Inflammatory macrophage treated with lipopolysaccharide for 1 hour (primary cell): ENCODE data around the gene RNFT2.

Experiments
- DNase-seq, 2 donors: peaks; one replicate each; pipeline ENCODE4 v3.0.0-alpha.2; 2020 to 2022

Gene RNFT2

DNA sequence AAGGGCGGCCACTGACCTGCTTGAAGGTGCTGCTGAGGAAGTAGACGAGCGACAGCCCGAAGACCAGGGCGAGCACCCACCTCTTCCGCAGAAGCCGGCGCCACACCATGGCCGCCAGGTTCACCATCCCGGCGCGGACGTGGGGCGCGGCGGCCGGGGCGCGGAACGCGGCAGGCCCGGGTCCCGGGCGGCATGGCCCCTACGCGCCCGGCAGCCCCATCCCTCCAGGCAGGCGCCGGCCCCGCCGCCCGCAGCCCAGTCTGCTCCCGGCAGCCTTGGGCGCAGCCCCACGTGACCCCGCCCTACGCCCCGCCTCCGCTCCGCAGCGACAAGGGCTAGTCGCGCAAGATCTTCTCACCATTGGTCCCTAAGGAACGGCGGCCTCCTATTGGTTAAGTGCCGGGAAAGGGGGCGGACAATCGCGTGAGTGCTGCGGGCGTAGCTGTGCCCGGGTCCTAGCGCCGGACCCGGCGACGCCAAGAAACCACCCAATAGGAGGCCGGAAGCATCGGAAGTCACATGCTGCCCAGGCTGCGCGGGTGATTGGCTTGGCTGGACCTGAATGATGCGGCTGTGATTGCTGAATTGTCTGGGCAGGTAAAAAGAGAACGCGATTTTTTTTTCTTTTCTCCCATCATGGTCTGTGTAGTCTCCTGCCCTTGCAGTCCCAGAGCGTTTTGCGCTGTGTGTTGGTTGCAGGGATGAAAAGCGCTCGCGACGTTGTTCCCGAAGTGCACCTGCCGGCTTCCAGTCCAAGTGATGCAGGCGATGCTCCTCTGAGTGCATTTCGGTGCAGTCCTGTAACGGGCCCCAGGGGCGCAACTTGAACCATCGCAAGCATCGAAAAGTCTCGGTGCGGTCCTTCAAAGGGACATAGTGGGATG, at the start of gene RNFT2, which contains the start of gene SPRING1:
RNFT2 (plus strand) TSS at position 542 of the 884 bp plus-strand sequence. CDS start 2,183 bp downstream, outside the sequence.
SPRING1 (minus strand) TSS at position 296 of the 884 bp plus-strand sequence; CDS start at position 127, 169 bp downstream.
- DNase-seq, result peak; percentile 98 to 99

DNA sequence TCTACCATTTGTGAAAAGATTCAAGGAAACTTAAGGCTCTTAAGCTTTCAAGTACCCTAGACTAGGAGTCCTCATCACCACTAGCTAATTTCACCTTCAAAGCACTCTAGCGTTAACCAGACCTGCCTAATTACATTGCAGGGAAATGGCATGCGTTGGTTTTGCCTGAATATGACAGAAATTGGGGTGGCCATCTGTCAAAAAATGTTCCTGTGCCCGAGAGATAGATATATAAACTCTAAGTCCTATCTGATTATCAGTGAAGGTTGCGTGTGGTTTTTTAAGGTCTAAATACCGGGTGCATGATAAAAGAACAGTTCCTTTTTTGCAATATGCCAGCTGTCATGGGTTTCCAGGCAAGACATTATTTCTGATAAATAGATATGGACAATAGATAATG, 48.6 kb upstream of the RNFT2 start:
- no peak for DNase-seq

GRCh38 chr12:116689979-116690744, 48.0 kb upstream of the RNFT2 start:
- DNase-seq, result no peak

DNA sequence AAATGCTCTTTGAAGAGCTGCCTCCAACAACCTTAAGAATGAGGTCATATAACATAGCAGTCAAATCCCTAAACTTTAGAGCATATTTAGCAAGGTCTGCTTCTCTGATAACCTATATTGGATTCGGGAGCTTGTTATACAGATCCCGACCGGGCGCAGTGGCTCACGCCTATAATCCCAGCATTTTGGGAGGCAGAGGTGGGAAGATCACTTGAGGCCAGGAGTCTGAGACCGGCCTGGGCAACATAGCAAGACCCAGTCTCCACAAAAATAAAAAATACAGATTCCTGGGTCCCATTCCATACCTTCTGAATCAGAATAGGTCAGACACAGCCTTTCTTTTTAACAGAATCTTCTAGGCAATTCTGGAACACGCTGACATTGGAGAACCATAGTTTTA, 46.9 kb upstream of the RNFT2 start:
- DNase-seq, result no peak

- no peak for DNase-seq
Observed at GRCh38 chr12:116691636-116692035, 46.5 kb upstream of the RNFT2 start.

- no peak for DNase-seq
Observed at GRCh38 chr12:116692605-116693004, 45.5 kb upstream of the RNFT2 start.

DNA sequence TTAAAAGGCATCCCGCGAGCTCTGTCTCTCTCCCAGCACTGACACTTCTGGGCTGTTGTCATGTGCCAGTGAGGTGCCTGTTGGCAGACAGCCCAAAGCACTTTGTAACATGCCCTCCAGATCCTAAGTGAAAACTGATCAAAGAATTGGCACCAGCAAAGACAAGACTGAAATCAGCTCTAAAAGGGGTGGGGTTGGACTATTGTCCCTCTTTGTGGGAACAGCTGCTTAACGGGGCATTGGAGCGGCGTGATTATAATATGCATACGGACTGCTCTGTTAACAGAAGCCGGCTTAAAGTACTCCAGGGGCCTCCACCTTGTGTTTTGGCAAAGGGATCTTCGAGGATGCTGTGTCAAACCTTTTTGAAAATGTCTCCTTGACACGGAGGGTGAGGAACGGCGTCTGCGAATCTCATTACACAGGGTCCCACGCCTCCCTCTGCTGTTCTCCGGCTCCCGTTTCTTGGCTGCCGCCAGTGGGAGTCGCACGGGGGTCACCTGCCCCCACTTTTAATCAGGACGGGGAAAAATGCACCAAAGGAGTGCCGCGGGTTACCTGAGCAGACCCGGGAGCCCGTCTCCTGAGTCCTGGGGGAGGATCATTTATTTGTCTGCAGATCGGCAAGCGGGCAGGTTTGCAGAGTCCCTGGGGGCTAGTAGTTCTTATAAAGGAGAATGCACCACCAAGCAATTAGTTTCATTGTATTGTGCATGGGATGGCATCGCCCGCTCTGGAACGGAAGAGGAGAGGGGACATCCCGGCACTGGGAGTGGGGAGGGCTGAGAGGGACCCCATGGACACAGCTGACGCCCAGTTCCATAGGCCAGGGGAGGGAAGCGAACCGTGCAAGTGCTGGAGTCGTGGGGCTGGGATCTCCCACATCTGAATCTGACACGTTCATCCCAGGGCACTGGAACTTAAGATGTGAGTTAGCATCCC, 44.6 kb upstream of the RNFT2 start:
- no peak for DNase-seq

DNA sequence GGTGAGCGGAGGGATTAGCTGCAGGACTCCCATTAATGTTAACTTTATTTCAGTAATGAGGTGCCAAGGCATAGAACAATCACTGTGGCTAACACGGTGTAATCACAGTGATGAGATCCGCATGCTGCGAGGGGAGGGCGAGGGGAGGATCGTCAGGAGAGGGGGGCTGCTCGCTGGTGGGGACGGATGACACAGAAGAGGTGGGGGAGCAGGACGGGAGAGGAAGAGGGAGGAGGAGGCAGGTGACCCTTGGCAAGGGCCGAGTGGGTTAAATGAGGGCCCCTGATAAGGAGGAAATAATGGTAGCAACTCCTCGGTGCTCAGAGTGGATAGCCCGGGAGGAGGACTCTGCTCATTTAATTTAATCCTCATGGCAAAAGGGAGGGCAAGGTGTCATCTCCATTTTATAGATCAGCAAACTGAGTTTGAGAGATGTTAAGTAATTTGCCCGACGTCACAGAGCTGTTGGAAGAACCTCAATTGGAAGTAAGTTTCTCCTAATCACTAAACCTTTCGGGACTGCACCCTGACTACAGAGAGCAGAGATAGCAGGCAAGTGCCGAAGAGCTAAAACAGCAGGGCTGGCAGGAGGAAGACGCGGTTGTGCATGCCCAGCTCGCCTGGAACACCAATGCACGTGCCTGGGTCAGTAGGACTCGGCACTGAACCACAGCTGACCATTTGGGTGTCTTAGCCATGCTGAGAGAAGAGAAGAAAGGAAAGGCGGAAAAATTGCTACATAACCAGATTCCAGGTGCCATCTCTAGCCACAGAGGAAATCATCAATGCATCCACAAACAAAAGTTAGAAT, 43.3 kb upstream of the RNFT2 start:
- no peak for DNase-seq

DNA sequence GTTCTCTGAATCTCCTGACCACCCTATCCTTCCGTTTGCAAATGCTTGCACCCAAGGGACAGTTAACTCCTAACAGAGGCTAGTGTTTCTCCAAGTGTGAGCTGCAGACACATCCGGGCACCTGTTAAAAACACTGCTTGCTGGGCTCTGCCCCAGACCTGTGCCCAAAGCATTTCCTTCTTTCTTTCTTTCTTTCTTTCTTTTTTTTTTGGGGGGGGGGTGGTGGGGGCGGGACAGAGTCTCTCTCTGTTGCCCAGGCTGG, 42.7 kb upstream of the RNFT2 start:
- no peak for DNase-seq

- peak; percentile 26 to 34 for DNase-seq
Observed at GRCh38 chr12:116697305-116697704, 40.8 kb upstream of the RNFT2 start.

DNA sequence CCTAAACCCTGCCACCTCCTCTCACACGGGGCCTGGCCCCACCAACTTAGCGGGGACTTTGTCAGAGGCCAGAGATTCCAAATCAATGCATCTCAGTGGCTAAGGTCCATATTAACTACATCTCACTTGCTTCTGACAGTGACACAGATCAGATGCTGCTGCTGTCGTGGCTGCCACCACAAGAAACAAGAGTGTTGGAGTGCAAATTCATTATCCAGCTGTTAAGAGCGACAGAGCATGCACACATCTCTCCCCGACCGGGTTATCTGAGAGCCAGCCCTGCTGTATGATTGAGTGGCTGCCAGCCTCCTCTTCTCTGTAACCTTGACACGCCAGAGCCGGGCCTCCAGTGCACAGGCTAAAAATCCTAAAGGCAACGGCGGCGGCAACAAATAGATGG, 40.4 kb upstream of the RNFT2 start:
- no peak for DNase-seq

GRCh38 chr12:116698116-116698515, 40.0 kb upstream of the RNFT2 start:
- DNase-seq, result no peak

DNA sequence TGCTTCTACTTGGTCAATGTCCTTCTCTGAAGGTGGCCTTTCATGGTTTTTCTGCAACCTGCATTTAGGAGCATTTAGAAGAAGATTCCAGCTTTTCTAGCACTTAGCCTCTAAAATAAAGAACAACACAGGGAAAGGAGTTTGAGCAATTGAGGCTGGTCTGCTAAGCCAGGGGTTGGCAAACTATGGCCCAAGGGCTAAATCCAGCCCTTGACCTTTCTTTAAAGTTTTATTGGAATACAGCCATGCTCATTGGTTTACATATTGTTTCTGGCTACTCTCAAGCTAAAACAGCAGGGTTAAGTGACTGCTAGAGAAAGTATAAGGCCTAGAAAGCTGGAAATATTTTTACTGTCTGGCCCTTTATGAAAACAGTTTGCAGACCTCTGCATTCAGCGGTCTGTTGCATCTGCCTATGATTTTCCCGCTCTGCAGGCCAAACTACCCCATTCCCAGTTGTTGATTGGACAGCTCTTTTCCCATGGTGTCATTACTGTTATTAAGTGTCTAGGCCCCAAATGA, 39.5 kb upstream of the RNFT2 start:
- DNase-seq, result no peak

DNA sequence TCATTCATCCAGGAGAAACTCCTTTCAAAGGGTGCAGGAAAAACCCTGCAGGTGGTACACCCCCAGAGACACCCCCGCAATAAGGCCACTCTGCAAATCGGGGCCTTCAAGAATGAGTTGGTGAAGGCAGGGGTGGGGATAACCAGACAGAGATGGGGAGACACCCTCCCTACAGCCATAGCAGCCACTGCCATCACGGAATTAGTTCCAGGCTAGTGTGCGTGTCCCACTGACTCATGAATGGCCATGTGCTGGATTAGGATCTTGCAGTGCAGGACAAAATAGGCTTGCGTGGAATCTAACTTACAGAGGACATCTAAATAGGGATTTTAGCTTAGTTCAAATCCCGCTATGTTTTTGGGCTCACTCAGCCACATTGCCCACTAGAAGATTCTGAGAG, 38.0 kb upstream of the RNFT2 start:
- DNase-seq, result no peak

GRCh38 chr12:116701432-116701831, 36.7 kb upstream of the RNFT2 start:
- DNase-seq, result no peak

GRCh38 chr12:116703214-116703795, 34.8 kb upstream of the RNFT2 start:
- DNase-seq, result peak; percentile 37 to 83

- no peak for DNase-seq
Observed at GRCh38 chr12:116707751-116708150, 30.4 kb upstream of the RNFT2 start.

DNA sequence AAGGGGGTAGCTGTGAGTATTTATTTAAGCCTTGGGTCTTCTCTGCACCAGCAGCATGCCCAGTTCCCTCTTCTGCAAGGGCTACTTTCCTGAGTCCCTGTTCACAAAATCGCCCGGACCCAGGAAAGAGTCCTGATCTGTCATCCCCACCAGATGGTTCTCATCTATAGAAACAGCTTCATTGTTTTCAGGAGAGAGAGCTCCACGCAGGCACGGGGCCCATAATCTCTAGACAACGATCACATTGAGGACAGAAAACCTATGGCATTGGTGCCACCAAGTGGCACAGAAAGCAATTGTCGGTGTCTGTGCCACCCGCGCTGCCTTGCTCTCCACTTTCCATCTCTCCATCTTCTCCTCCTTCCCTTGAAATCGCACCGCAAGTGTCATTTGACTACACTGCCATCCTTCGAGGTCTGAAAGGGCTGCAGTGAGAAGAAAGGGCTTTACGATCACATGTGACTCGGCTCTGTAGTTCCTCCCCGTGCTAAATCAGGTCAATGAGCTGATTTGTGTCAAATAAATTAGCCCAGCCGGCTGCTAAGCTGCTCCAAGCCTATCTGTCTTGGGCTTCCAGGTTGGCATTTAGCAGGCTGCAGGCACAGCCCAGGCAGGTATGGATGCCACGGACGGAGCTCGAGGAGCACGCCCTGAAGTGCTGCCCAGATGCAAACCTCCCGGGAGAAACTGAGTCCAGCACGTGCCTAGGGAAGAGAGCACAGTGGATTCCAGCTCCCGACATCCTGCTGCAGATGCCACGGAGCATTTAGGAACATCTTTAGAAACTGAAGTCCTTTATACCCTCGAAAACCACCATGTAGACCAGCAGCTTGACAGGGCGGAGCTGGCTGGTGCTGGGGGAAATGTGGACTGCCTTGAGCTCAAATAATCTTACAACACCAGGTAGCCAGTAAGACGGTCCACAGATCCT, 29.0 kb upstream of the RNFT2 start:
- DNase-seq, result peak; percentile 35 to 71

- DNase-seq, result no peak
Observed at GRCh38 chr12:116709768-116710167, 28.3 kb upstream of the RNFT2 start.
